HG03196 (cell line): ENCODE data around the gene SPDYE18.
"Not testable (repeated sequence)": the region's sequence is repeated elsewhere in the genome, so short reads cannot be mapped to it uniquely, and the experiment has no call there.

Experiments
- ATAC-seq: cut with Tn5 transposase; IDR thresholded peaks from one replicate; pipeline ENCODE4 v1.9.1; 2021; ENCODE audit not compliant: unreplicated experiment

Gene SPDYE18

DNA sequence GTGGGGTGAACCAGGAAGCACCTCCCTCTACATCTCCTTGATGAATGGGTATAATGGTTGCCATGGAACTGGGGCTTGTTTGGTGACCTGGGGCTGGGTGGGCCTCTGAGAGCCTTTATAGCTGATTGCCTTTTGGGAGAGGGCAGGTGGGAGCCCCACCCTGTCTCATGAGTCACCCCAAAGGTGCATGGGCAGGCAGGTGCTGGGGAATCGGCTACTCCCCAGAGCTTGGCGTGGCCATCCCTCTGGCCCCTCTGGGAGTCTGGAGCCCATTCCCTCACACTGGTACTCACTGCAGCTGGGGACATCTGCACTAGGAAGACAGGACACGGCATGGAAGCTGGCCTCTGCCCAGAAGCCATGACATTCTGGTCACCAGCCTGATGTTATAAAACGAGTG lies at the start of gene SPDYE18:
TSS of gene SPDYE18 (minus strand) at position 2 of the 400 bp plus-strand sequence. CDS start 2,046 bp downstream, outside the sequence.
- not testable (repeated sequence) for ATAC-seq

DNA sequence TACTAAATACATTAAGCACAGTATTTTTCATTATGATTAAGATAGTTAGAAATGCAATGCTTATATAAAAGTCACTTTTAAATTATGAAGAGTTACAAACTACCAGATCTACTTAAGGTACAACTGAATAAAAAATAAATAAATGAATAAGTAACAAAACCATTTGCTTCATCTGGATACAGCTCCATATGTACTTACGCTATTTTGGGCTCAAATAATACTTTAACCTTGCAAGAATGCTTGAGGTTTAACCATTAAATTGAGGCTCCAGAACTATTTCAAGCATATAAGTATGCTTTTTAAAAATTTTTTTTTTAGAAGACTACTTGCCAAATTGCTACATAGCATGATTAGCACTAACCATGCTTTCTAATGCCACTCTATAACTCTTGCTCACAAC lies 46.0 kb upstream of the SPDYE18 start:
- ATAC-seq, result not testable (repeated sequence)

GRCh38 chr7:77107659-77108058 lies 45.3 kb upstream of the SPDYE18 start:
- ATAC-seq, result not testable (repeated sequence)

DNA sequence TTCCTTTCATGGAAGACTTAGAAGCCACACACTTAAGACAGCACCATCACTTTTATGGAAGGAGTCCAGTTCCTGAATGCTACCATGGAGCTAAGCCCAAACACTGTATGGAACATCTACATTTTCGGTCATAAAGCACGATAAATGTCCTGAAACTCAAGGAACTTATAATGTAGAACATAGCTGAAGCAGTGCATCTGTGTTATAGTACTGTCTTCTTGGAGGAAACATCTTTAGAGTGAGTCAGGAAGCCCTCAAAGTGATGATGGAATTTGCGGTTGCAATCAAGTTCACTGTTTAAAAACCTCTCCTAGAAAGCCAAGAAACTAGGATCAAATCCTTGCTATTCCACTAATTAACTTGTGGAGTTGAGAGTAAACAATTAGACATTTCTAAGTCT lies 43.5 kb upstream of the SPDYE18 start:
- ATAC-seq, result not testable (repeated sequence)

DNA sequence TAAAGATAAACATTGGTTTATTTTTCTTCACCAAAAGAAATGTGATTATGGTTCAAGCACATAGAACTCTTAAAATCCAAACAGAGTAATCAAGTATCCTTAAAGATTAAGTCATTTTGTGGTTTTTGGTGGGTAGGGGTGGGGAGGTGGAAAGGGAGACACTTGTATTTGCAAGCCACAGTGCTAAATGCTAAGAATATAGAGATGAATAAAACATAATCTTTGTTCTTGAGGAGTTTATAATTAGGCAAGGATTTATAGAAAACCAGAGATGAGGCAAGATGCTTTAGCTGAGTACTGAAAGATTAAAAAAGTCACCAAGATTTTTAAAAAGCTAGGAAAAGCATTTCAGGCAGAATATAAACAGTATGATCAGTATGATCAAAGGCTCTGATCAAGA lies 40.3 kb upstream of the SPDYE18 start:
- not testable (repeated sequence) for ATAC-seq

- ATAC-seq, result not testable (repeated sequence)
These were observed 38.8 kb upstream of the SPDYE18 start for GRCh38 chr7:77101187-77101586.

DNA sequence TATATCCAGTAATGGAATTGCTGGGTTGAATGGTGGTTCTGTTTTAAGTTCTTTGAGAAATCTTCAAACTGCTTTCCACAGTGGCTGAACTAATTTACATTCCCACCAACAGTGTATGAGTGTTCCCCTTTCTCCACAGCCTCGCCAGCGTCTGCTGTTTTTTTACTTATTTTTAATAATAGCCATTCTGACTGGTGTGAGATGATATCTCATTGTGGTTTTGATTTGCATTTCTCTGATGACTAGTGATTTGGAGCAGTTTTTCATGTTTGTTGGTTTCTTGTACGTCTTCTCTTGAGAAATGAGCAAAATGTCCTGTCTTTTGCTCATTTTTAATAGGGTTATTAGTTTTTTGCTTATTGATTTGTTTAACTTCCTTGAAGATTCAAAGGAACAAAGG lies 38.1 kb upstream of the SPDYE18 start:
- ATAC-seq, result not testable (repeated sequence)

DNA sequence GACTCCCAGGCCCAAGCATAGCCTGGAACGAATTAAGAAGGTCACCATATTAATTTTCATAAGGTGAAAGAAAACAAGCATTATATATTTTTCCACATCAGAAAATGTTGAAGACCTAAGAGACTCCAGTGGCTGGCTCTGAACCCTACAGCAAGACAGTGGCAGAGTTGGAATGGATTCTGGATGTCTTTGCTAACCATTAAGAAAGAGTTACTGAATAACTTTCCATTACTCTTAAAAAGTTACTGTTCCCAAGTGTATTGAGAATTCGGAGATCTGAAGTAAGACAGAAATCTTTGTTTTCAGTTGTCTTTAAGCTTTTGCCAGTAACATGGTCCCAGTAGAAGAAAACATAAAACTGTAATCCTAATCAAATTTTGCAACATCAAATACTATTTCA lies 29.9 kb upstream of the SPDYE18 start:
- ATAC-seq, result not testable (repeated sequence)

GRCh38 chr7:77082192-77082591 lies 19.8 kb upstream of the SPDYE18 start:
- ATAC-seq, result not testable (repeated sequence)

DNA sequence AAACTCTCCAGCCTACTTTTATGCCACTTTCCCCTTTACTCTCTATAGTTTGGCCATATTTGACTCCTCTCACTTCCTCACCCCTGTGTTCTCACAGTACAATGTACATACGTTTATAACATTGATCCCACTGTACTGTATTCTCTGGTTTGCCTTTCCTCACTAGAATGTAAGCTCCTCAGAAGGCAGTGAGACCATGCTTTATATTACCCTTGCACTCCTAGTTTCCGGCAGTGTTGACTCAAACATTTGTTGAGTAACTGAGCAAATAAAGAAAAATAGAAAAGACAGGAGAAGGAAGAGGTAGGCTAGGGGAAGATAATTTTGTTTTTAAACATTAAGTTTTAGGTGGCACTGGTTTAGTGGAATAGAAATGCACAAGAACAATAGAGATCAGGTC lies 17.9 kb upstream of the SPDYE18 start:
- ATAC-seq, result not testable (repeated sequence)

GRCh38 chr7:77079624-77080023 lies 17.3 kb upstream of the SPDYE18 start:
- ATAC-seq, result not testable (repeated sequence)

DNA sequence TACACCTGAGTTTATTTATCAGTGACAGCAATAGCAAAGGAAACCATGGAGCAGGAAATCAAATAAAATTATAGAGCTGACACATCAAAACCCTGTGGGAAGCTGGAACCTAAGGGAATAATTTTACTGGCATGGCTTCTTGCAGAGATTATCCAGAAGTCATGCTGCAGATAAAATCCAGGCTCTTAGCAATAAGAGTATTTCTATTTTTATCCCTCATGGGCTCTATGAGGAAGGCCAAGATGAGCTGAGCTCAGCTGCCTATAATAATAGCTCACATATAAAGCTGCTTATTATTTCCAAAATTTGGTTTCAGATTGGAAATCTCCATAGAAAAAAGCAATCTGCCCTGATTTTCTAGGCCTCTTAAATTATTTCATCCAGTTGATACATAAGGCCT lies 16.8 kb upstream of the SPDYE18 start:
- not testable (repeated sequence) for ATAC-seq

- not testable (repeated sequence) for ATAC-seq
These were observed 14.7 kb upstream of the SPDYE18 start for GRCh38 chr7:77077060-77077459.

DNA sequence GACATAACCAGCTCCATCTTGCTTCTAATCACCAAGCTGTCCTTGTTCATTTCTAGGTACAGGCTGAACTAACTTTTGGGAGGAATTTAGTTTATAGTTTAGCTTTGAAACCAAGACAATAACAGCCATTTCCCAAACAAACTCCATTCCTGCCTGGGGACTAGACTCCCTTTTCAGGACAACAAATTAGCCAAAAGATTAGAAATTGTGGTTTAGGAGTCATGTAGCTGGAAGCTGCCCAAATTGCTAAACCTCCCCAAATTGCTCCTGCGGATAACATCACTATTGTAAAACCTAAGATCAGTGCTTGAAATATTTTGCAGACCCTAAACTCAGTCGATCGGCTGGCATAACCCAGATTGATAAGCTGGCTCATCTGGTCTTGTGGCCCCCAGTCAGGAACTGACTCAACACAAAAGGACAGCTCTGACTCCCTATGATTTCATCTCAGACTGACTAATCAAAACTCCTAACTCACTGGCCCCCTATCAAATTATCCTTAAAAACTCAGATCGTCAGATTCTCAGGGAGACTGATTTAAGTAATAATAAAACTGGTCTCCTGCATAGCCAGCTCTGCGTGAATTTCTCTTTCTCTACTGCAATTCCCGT lies 12.5 kb upstream of the SPDYE18 start:
- ATAC-seq, result not testable (repeated sequence)

- not testable (repeated sequence) for ATAC-seq
These were observed 8.8 kb upstream of the SPDYE18 start for GRCh38 chr7:77071108-77071507.

GRCh38 chr7:77065869-77066268 lies 3.5 kb upstream of the SPDYE18 start:
- not testable (repeated sequence) for ATAC-seq

GRCh38 chr7:77063732-77064131 lies 1.4 kb upstream of the SPDYE18 start:
- not testable (repeated sequence) for ATAC-seq

DNA sequence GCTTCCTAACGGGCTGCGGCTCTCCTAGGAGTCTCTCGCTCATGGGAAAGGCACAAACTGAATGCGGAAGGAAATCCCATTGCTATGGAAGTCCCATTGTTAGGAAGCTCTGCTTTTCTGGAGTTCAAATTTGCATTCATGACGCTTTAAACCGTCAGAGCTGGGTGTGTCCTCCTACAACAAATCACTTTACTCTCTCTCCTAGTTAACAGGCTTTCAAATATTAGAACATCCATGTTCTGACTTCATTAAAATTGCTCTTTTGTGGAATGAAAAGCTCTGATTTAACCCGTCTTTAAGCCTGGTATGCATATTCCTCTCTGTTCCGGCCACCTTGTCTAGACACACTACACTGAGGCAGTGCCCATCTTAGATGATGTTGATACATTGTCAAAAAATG lies 30.1 kb downstream of the SPDYE18 start, which contains the start of gene SPDYE17:
TSS of gene SPDYE17 (minus strand) at position 101 of the 400 bp plus-strand sequence. CDS start 1,791 bp downstream, outside the sequence.
- ATAC-seq, result not testable (repeated sequence)

- not testable (repeated sequence) for ATAC-seq
These were observed 36.0 kb downstream of the SPDYE18 start for GRCh38 chr7:77026349-77026748.

DNA sequence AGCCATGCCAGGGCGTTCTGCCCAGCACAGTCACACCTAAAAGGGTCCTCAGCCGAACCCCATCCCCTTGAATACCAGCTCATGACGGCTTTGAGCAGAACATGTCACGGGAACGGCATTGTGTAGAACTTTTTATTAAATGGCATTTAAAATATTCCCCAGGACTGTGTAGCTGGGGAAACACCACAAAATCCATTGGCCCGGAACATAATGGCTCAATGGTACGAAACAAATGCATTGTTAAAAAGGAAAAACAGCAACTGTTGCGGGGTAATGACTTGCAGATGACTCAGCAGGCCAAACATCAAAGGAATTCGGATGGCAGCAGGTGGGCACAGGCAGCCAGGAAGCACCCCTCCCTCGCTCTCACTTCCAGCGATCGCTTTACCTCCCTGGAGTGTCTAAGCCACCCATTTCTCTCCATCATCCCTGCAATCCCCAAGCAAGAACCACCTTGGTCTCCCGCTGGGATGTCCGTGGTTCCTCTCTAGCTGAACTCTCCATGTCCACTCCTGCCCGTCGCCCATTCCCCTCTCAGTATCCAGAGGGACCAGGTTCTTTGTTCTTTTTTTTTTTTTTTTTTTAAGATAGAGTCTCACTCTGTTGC lies 52.2 kb downstream of the SPDYE18 start:
- ATAC-seq, result not testable (repeated sequence)

DNA sequence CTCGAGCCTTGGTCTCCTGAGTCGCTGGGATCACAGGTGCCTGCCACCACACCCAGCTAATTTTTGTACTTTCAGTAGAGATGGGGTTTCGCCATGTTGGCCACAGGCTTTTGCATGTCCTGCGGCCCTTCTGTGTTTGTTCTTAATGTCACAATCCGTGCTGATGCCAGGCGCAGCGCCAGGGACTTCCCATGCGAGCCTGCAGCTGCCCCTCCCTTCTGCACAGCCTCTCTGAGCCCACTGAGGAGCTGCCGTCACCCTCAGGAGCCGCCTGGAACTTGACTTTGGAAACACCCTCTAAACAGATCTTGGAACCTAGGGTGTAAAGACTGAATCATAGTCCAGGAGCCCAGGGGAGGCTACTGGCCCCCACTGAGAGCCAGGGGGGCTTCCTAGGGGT lies 54.4 kb downstream of the SPDYE18 start:
- not testable (repeated sequence) for ATAC-seq
